OCI-LY1 (cell line): Measurements from ENCODE around the gene SF3A1.

Experiments used
- H2AFZ ChIP-seq: fragments of 200-600 bp; sonication (generic), shearing (Covaris generic); 2 replicates; pipeline ENCODE4 v1.6.0; 2014; ENCODE audit warnings: antibody characterized with exemption, mild to moderate bottlenecking, low read length
- H3F3A ChIP-seq: fragments of 200-600 bp; sonication (generic), shearing (Covaris generic); 2 replicates; pipeline ENCODE4 v1.6.0; 2014; ENCODE audit warnings: mild to moderate bottlenecking, antibody characterized with exemption, low read length, moderate library complexity; ENCODE audit not compliant: insufficient read depth
- H3K27ac ChIP-seq: fragments of 200-600 bp; sonication (generic); 2 replicates; pipeline ENCODE4 v1.5.1; 2014; ENCODE audit warnings: low read length, mixed run types, mild to moderate bottlenecking, low read depth; ENCODE audit not compliant: poor library complexity, severe bottlenecking
- H3K27me3 ChIP-seq: fragments of 200-600 bp; sonication (generic); 2 replicates; pipeline ENCODE4 v1.6.0; 2014; ENCODE audit warnings: antibody characterized with exemption, mild to moderate bottlenecking, low read length, moderate library complexity; ENCODE audit not compliant: insufficient read depth
- H3K36me3 ChIP-seq: fragments of 200-600 bp; sonication (generic); 2 replicates; pipeline ENCODE4 v1.6.1; 2014; ENCODE audit warnings: mild to moderate bottlenecking, antibody characterized with exemption, low read length, moderate library complexity, mixed read lengths; ENCODE audit not compliant: insufficient read depth
- H3K4me1 ChIP-seq: fragments of 200-600 bp; sonication (generic); 2 replicates; pipeline ENCODE4 v1.5.1; 2014; ENCODE audit warnings: mild to moderate bottlenecking, low read length, moderate library complexity; ENCODE audit not compliant: insufficient read depth, severe bottlenecking
- H3K4me2 ChIP-seq: fragments of 200-600 bp; sonication (generic), shearing (Covaris generic); 2 replicates; pipeline ENCODE4 v1.6.1; 2014; ENCODE audit warnings: low read length
- H3K4me3 ChIP-seq: fragments of 200-600 bp; sonication (generic); 2 replicates; pipeline ENCODE4 v1.5.1; 2014; ENCODE audit warnings: low read length, low read depth, mild to moderate bottlenecking, mixed read lengths; ENCODE audit not compliant: poor library complexity, severe bottlenecking
- H3K79me2 ChIP-seq: fragments of 200-600 bp; shearing (Covaris generic); 2 replicates; pipeline ENCODE4 v1.6.1; 2016; ENCODE audit warnings: mixed run types, low read length, mixed read lengths; ENCODE audit not compliant: insufficient read depth
- H3K9ac ChIP-seq: fragments of 200-600 bp; sonication (generic), shearing (Covaris generic); 2 replicates; pipeline ENCODE4 v1.6.1; 2014; ENCODE audit warnings: mild to moderate bottlenecking, low read length, mixed read lengths
- H3K9me2 ChIP-seq: fragments of 200-600 bp; sonication (generic), shearing (Covaris generic); 2 replicates; pipeline ENCODE4 v1.6.1; 2014; ENCODE audit warnings: low read depth, mild to moderate bottlenecking, low read length, mixed read lengths
- H3K9me3 ChIP-seq: fragments of 200-600 bp; shearing (Covaris generic); 2 replicates; pipeline ENCODE4 v1.6.1; 2014; ENCODE audit warnings: low read length, mixed read lengths
- H4K20me1 ChIP-seq: fragments of 200-600 bp; sonication (generic), shearing (Covaris generic); 2 replicates; pipeline ENCODE4 v1.6.0; 2016; ENCODE audit warnings: mild to moderate bottlenecking, low read length; ENCODE audit not compliant: insufficient read depth
- EZH2 ChIP-seq: fragments of 200-600 bp; sonication (generic), shearing (Covaris generic); IDR thresholded peaks from 2 replicates; pipeline ENCODE4 v1.8.0; 2017; ENCODE audit warnings: borderline replicate concordance, mixed run types, mild to moderate bottlenecking, antibody characterized with exemption, low read length, moderate library complexity, mixed read lengths
- TF ChIP-seq, protein P1 (sequence below): fragments of 200-600 bp; sonication (generic), shearing (Covaris generic); IDR thresholded peaks from 2 replicates; pipeline ENCODE4 v1.5.1; 2017; ENCODE audit warnings: mild to moderate bottlenecking, antibody characterized with exemption, low read length, moderate library complexity, mixed read lengths

Gene SF3A1

DNA sequence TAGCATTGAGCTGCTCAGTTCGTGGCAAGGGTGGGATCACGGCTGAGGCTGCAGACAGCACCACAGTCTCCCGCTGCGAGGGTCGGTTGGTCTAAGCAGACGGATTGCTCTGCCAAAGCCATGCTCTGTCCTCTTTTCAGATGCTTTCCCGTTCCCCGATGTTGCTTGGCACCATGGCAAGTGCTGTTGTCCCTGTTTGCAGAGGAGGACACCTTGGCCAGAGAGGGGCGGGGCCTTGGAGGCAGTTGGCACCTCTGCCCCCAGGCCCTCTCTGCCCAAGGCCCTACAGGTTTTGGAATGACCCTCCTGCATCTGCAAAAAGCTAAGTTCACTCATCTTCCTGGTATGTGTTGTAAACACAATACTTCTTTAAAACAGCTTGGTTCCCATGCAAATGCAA is 11.7 kb upstream of the SF3A1 start:
- TF ChIP-seq, protein P1, sequence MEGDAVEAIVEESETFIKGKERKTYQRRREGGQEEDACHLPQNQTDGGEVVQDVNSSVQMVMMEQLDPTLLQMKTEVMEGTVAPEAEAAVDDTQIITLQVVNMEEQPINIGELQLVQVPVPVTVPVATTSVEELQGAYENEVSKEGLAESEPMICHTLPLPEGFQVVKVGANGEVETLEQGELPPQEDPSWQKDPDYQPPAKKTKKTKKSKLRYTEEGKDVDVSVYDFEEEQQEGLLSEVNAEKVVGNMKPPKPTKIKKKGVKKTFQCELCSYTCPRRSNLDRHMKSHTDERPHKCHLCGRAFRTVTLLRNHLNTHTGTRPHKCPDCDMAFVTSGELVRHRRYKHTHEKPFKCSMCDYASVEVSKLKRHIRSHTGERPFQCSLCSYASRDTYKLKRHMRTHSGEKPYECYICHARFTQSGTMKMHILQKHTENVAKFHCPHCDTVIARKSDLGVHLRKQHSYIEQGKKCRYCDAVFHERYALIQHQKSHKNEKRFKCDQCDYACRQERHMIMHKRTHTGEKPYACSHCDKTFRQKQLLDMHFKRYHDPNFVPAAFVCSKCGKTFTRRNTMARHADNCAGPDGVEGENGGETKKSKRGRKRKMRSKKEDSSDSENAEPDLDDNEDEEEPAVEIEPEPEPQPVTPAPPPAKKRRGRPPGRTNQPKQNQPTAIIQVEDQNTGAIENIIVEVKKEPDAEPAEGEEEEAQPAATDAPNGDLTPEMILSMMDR = no peak
- no peak for TF ChIP-seq EZH2
- Histone ChIP-seq H3K79me2 (no peaks in the 10 kb centered on the region), H3K27me3 (no peaks in the 10 kb centered on the region; the same call in 1 of the 2 replicates), H3K4me3 (no peak overlapping the region), H3F3A (no peaks in the 10 kb centered on the region), H3K9me2 (no peaks in the 10 kb centered on the region), H3K4me2 (no peak overlapping the region), H3K36me3 (no peaks in the 10 kb centered on the region), H3K4me1 (no peaks in the 10 kb centered on the region), H4K20me1 (no peaks in the 10 kb centered on the region), H3K27ac (no peak overlapping the region), H3K9me3 (no peaks in the 10 kb centered on the region), H2AFZ (no peak overlapping the region), H3K9ac (no peak overlapping the region)

DNA sequence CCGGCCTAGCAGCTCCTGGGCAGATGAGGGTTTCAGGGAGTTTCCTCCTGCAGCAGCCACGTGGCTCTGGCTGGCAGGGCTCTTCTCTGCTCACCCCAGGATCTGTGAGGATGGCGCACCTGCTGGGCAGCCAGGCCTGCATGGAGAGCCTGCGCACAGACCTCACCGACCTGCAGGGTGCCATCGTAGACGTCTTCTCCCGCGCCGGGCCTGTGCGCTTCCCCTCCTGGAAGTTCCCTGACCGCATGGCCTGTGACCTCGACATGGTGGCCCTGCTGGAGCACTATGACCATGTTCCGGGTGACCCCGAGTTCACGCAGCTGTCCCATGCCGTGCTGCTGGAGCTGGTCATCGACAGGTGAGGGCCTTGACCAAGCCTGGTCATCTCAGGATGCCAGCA is 9.2 kb upstream of the SF3A1 start:
- no peak overlapping the region for H3K4me2 ChIP-seq
- H3F3A ChIP-seq = no peaks in the 10 kb centered on the region
- H4K20me1 ChIP-seq = no peaks in the 10 kb centered on the region

DNA sequence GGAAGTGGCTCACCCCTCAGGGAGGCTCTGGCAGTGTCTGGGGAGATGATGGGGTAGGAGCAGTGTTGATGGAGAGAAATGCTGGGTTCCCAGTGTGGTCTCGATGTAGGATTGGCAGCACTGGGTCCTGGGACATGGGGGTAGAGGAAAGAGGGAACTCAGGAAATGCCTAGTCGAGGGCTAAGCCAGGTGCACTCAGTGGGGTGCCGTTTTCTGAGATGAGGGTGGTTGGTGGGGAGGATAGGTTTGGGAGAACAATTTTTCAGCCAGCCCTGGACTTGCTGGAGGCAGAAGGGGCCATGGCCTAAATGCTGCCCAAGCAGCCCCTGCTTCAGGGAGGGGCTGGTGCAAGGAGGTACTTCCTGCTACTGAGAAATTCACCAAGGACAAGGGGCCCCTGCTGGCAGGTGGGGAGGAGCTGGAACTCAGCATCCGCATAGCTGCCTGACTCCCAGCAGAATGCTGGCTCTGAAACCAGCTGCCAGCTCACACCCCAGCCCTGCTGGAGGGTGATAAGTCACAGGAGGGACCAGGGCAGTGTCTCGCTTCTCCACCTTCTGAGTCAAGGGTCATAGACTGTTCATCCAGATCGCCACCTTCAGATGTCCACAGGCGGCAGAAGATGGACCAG is 6.1 kb upstream of the SF3A1 start:
- Histone ChIP-seq H3K9me2 (no peaks in the 10 kb centered on the region), H3K4me3 (no peak overlapping the region), H3K36me3 (no peaks in the 10 kb centered on the region), H3K27ac (no peak overlapping the region), H3K9ac (no peak overlapping the region), H3K4me1 (no peaks in the 10 kb centered on the region), H3K27me3 (no peaks in the 10 kb centered on the region), H4K20me1 (no peaks in the 10 kb centered on the region), H3K4me2 (no peak overlapping the region), H3K79me2 (no peaks in the 10 kb centered on the region), H3F3A (no peaks in the 10 kb centered on the region), H2AFZ (no peak overlapping the region), H3K9me3 (no peaks in the 10 kb centered on the region)
- no peak for TF ChIP-seq EZH2
- TF ChIP-seq, protein P1 = no peak

More for the DNA sequence above, 9.2 kb upstream of the SF3A1 start:
- H3K27ac ChIP-seq = no peak overlapping the region
- H3K27me3 ChIP-seq = no peaks in the 10 kb centered on the region; the same call in 1 of the 2 replicates
- TF ChIP-seq, protein P1 = no peak
- TF ChIP-seq EZH2 = no peak
- no peaks in the 10 kb centered on the region for H3K9me2 ChIP-seq
- H2AFZ ChIP-seq = no peak overlapping the region
- H3K4me3 ChIP-seq = no peak overlapping the region
- H3K9ac ChIP-seq = no peak overlapping the region
- no peaks in the 10 kb centered on the region for H3K4me1 ChIP-seq
- no peaks in the 10 kb centered on the region for H3K36me3 ChIP-seq
- no peaks in the 10 kb centered on the region for H3K9me3 ChIP-seq
- no peaks in the 10 kb centered on the region for H3K79me2 ChIP-seq
